Measurements from ENCODE around the gene BCAS3. TPM values are rescaled to one million over a fixed set of nuclear protein-coding genes. Genes with fewer than 3 reads are reported as not detected.

The BCAS3 gene
- total RNA-seq, 1 donor from 2014 or later = 75.9 TPM

DNA sequence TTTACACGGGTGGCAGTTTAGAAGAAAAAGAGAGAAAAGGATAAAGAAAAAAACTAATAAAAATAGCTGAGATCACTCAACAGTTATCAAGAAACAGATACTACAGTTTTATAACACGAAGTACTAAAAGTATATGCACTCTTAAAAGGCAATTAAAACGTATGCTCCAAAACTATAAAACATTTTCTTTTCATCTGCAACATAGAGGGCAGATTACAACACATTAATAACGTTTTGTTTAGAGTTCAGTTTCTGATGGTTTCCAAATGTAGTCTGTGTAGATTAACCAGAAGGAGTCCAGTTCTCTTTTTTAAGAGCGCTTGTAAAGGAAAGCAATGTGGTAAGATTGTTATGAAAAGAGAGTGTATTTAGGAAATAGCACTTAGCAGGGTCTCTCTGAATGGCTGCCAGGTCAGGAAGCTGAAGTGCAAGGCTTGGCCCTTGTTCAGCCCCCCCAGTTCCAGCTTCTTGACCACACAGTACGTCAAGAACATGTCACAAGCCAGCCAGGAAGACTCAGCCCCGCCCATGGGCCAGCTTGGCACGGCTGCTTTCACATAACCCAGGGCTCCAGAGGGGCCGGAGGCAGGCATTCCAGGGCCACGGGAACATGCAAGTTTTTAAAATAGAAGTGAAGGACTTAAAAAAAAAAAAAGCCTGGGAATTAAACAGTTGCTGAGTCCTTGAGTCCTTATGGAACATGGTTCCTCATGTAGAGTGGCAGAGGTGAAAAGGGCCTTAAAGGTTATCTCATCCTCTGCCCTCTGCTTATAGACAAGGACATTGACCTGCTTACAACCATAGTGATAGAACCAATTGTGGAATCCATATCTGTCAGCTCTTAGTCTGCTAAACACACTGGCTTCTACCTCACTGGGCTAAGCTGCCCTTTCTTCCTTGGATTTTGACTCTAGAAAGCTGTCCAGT, 574.6 kb downstream of the BCAS3 start:
- intact Hi-C loops (cut with DNase I) = loop anchor here (1.0 to 5.0 kb wide), 3 partner anchors 51 to 815 kb away; partner anchors contain the start of gene MED13
- peak overlapping the region; percentile 73 to 91 for H3K27ac ChIP-seq
- peak; percentile 90 to 99 for DNase-seq (ENCODE audit: low spot score in 2 of 2)
- no peaks in the 10 kb centered on the region for H3K36me3 ChIP-seq
- H3K4me3 ChIP-seq = no peak overlapping the region
- H3K27me3 ChIP-seq = no peaks in the 10 kb centered on the region
- H3K4me1 ChIP-seq = peaks cover 6 to 55% of the 10 kb centered on the region in 2 donors
- TF ChIP-seq, protein P1, sequence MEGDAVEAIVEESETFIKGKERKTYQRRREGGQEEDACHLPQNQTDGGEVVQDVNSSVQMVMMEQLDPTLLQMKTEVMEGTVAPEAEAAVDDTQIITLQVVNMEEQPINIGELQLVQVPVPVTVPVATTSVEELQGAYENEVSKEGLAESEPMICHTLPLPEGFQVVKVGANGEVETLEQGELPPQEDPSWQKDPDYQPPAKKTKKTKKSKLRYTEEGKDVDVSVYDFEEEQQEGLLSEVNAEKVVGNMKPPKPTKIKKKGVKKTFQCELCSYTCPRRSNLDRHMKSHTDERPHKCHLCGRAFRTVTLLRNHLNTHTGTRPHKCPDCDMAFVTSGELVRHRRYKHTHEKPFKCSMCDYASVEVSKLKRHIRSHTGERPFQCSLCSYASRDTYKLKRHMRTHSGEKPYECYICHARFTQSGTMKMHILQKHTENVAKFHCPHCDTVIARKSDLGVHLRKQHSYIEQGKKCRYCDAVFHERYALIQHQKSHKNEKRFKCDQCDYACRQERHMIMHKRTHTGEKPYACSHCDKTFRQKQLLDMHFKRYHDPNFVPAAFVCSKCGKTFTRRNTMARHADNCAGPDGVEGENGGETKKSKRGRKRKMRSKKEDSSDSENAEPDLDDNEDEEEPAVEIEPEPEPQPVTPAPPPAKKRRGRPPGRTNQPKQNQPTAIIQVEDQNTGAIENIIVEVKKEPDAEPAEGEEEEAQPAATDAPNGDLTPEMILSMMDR (IDR thresholded peaks at IDR 0.05) = no peak
- no peaks in the 10 kb centered on the region for H3K9me3 ChIP-seq

DNA sequence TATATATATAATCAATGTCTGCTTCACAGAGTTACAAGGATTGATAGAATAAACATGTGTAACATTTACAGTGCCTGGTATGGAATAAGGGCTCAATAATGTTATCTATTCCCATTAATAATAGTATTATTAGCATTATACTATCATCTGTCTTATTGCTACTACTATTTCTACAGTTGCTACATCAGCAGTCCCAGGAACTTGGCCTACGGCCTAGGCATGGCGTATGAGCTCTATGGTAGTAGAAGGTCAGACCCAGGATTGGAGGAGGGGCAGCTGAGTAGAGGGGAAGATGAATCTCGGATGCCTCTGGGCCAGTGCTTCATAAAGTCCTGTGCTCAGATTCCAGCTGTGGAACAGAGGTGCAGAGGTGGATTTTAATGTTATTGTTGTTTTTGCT, 575.7 kb downstream of the BCAS3 start:
- Histone ChIP-seq H3K9me3 (no peaks in the 10 kb centered on the region), H3K27ac (peak overlapping the region; percentile 73 to 91), H3K27me3 (no peaks in the 10 kb centered on the region), H3K36me3 (no peaks in the 10 kb centered on the region), H3K4me3 (no peak overlapping the region), H3K4me1 (peaks cover 6 to 53% of the 10 kb centered on the region in 2 donors)
- no peak for DNase-seq (ENCODE audit: low spot score in 2 of 2)
- TF ChIP-seq, protein P1 (IDR thresholded peaks at IDR 0.05) = no peak
- intact Hi-C loops (cut with DNase I) = loop anchor here (2.0 to 5.0 kb wide), 2 partner anchors 61 to 814 kb away; partner anchors contain the start of gene MED13

- Histone ChIP-seq H3K36me3 (no peaks in the 10 kb centered on the region), H3K27ac (peak overlapping the region; percentile 58 to 91), H3K27me3 (no peaks in the 10 kb centered on the region), H3K4me3 (no peak overlapping the region), H3K9me3 (no peaks in the 10 kb centered on the region), H3K4me1 (peaks cover 6 to 47% of the 10 kb centered on the region in 2 donors)
- TF ChIP-seq, protein P1 (IDR thresholded peaks at IDR 0.05) = no peak
- no peak for DNase-seq (ENCODE audit: low spot score in 2 of 2)
- intact Hi-C loops (cut with DNase I) = loop anchor here (2.0 to 5.0 kb wide), 3 partner anchors 61 to 813 kb away; partner anchors contain the start of genes MED13 and TBX2
Measured at GRCh38 chr17:61253937-61254574, 576.4 kb downstream of the BCAS3 start.

GRCh38 chr17:61254904-61255303, 577.3 kb downstream of the BCAS3 start:
- intact Hi-C loops (cut with DNase I) = loop anchor here (2.0 to 5.0 kb wide), 2 partner anchors 144 to 812 kb away; partner anchors contain the start of genes MED13 and TBX2
- Histone ChIP-seq H3K9me3 (no peaks in the 10 kb centered on the region), H3K36me3 (no peaks in the 10 kb centered on the region), H3K27ac (peak overlapping the region; percentile 42 to 58), H3K27me3 (no peaks in the 10 kb centered on the region), H3K4me1 (peaks cover 6 to 46% of the 10 kb centered on the region in 2 donors), H3K4me3 (no peak overlapping the region)
- TF ChIP-seq, protein P1 (IDR thresholded peaks at IDR 0.05) = no peak
- no peak for DNase-seq (ENCODE audit: low spot score in 2 of 2)

DNA sequence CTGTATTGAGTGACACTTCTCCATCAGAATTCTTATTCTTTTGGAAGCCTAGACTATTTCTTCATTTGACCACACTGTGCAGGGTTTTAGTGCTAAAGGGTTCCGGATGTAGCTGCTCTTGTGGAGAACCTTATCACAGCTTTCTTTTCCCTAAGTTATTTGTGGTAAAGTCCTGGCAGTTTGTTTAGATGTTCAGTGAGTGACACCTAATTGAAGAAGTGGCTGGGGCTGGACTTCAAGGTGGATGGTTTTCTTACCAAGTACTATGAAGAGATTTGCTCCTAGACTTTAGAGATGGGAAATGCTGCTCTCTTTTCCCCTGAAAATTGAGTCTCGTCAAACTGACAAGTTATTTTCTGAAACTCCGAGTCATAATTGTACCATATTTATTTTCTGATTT, 578.0 kb downstream of the BCAS3 start:
- Histone ChIP-seq H3K4me3 (no peak overlapping the region), H3K4me1 (peaks cover 6 to 44% of the 10 kb centered on the region in 2 donors), H3K36me3 (no peaks in the 10 kb centered on the region), H3K27ac (peak overlapping the region; percentile 42 to 58), H3K27me3 (no peaks in the 10 kb centered on the region), H3K9me3 (no peaks in the 10 kb centered on the region)
- TF ChIP-seq, protein P1 (IDR thresholded peaks at IDR 0.05) = no peak
- intact Hi-C loops (cut with DNase I) = loop anchor here (2.0 kb wide), 1 partner anchor 143 kb away; the partner anchor contains the start of gene TBX2
- no peak for DNase-seq (ENCODE audit: low spot score in 2 of 2)
